A549 treated with Mapracorat at 1 μM for 4 hours (cell line): ENCODE results near the gene CST11. TPM values are rescaled to one million over a fixed set of nuclear protein-coding genes. Genes with fewer than 3 reads are reported as not detected.

ENCODE experiments used
- total RNA-seq: library from RNA; stranded (reverse); fragments of 200-300 nt; extraction: Qiagen RNA extraction; gene quantifications from 5 replicates; pipeline ENCODE4 v1.2.3, GENCODE V29; 2022

Gene CST11, protein sequence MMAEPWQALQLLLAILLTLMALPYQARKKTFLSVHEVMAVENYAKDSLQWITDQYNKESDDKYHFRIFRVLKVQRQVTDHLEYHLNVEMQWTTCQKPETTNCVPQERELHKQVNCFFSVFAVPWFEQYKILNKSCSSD
- not detected in 5 replicates for total RNA-seq

DNA sequence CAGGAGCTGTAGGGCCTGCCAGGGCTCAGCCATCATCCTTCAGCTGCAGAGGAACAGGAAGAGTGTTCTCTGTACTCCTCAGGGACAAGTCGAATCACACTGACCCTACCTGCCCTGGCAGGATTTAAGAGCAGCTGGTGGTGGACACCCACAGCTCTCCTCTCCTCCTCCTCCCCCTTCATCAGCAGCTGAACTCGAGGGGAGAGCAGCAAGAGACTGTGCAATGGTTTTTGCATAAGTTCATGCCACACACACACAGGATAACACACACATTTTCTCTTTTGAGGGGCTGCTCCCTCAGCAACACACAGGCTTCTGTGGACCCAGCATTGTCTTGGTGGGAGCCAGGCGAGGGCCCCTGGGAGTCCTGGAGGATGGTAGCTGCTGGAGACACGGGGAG lies at the start of gene CST11:
Gene CST11, minus strand, starts transcription at position 101 of the 400 bp plus-strand sequence. Its CDS starts 65 bp downstream, at position 36.

DNA sequence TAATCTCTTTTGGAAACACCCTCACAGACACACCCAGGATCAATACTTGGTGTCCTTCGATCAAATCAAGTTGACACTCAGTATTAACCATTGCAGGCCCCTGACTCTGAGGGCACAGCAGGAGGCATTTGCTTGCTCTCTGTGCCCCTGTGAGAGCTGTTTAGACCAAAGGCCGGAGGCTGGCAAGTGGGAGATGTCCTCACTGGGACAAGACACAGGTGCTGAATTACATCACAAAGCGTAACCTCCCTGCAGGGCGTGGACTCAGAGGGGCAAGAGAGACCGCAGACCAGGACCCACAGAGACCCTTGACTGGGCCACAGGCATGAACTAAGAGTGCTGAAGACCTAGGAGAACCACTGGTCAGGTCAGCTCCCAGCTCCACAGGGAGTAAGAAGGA lies 38.1 kb upstream of the CST11 start, which contains the start of gene CST8:
Gene CST8, plus strand, starts transcription at position 301 of the 400 bp plus-strand sequence. CDS start 551 bp downstream, outside the sequence.

DNA sequence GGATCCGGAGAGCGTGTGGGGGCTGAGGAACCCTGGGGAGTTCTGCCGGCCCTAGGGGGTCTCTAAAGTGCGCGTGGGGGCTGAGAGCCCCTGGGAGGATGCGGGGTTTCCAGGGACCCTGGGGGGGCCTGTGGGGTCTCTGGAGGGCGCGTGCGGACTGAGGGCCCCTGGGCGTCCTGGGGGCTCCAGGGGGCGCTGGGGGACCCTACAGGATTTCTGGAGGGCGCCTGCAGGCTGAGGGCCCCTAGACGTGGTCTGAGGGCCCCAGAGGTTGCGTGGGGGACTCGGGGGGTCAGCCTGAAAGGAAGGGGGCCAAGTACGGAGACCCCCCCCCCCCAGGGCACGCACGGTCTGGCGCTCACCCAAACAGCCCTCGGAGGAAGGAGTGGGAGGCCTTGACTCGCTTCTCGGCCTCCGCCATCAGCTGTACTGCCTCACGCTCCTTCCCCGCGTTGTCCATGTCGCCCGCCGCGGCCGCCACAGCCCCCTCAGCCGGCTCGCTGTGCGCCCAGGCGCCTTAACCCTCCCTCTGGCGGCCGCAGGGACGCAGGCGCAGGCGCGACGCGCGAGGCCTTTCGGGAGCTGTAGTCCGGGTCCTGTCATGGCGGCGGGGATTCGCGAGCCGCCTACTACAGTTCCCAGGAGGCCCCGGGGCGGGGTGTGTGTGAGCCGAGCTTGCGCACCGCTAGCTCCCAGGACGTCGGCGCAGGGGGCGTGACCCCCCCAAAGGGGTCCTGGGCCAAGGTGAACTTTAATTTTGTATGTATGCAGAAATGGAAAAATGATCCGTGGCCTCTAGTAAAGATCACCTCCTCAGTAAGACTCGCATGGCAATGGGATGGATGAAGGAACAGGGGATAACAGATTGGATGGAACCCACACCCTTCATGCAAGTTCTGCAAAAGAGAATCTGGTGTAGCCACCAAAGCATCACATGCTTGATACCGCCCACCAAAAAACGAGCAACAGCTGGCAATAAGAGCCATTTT lies 31.4 kb downstream of the CST11 start, which contains the start of gene NAPB:
Gene NAPB, minus strand, starts transcription at position 546 of the 989 bp plus-strand sequence. Its CDS starts 86 bp downstream, at position 460.

Other genes starting within 250 kb of the CST11 start
- gene NXT1, start 102.1 kb downstream of the CST11 start, total RNA-seq = 53.2 to 68.0 TPM (median 67.4 TPM) in 5 replicates
- gene GZF1, start 90.7 kb downstream of the CST11 start, total RNA-seq = 7.7 to 14.4 TPM (median 10.8 TPM) in 5 replicates
- 2.8 to 3.4 TPM (median 3.3 TPM) in 5 replicates for gene NAPB, start 31.4 kb downstream of the CST11 start, total RNA-seq
- 0.35 TPM in 1 of 5 replicates, not detected in the others for gene CSTL1, start 13.2 kb downstream of the CST11 start, total RNA-seq
- not detected in 5 replicates for gene CST8, start 38.2 kb upstream of the CST11 start, total RNA-seq
- gene CST9L, start 115.6 kb upstream of the CST11 start, total RNA-seq = not detected in 5 replicates
- gene CST9, start 153.0 kb upstream of the CST11 start, total RNA-seq = not detected in 5 replicates
- gene CST3, start 185.1 kb upstream of the CST11 start, total RNA-seq = 263 to 436 TPM (median 419 TPM) in 5 replicates
- gene CST4, start 236.2 kb upstream of the CST11 start, total RNA-seq = not detected in 5 replicates